ENCODE data around the gene HSPA12B. TPM values are rescaled to one million over a fixed set of nuclear protein-coding genes. Genes with fewer than 3 reads are reported as not detected.
A peak's percentile ranks its signal among the peaks of the same experiment; 100 is the strongest.

HSPA12B gene, protein sequence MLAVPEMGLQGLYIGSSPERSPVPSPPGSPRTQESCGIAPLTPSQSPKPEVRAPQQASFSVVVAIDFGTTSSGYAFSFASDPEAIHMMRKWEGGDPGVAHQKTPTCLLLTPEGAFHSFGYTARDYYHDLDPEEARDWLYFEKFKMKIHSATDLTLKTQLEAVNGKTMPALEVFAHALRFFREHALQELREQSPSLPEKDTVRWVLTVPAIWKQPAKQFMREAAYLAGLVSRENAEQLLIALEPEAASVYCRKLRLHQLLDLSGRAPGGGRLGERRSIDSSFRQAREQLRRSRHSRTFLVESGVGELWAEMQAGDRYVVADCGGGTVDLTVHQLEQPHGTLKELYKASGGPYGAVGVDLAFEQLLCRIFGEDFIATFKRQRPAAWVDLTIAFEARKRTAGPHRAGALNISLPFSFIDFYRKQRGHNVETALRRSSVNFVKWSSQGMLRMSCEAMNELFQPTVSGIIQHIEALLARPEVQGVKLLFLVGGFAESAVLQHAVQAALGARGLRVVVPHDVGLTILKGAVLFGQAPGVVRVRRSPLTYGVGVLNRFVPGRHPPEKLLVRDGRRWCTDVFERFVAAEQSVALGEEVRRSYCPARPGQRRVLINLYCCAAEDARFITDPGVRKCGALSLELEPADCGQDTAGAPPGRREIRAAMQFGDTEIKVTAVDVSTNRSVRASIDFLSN
- total RNA-seq: 1.2 TPM

DNA sequence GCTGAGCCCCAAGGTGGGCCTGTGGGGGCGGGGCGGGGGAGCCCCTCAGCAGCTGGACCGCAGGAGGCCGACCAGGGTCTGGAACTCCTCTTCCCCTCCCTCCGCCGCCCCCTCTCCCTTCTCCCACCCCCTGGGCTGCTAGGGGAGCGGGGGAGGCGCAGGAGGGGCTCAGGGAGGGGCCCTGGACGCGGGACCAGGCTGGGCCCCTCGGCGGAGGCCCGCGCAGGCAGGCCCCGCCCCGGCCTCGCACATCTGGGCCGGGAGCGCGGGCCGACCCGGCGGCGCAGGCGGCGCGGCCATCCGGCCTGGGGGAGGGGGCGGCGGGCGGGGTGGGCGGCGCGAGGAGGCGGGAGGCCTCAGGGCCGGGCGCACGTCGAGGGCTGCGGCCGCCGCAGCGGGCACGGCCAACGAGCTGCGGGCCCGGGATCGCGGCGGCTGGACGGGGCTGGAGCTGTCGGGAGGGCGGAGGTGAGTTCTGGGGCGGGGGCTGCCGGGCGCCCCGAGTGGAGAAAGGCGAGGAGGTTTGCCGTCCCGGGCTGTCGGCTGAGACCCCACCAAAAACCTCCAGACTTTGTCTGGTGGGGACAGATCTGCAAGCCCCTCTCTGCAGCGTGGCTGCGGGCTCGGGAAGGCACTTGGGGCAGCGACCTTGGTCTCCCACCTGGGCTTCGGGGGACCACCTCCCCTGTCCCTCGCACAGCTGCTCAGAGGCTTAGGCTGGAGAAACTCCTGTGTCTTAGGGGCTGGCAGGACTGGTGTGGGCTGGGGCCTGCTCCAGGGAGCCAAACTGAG is at the start of gene HSPA12B:
Gene HSPA12B, plus strand, starts transcription at position 359 of the 792 bp plus-strand sequence. CDS start 5,990 bp downstream, outside the sequence.
- ATAC-seq: no peak

DNA sequence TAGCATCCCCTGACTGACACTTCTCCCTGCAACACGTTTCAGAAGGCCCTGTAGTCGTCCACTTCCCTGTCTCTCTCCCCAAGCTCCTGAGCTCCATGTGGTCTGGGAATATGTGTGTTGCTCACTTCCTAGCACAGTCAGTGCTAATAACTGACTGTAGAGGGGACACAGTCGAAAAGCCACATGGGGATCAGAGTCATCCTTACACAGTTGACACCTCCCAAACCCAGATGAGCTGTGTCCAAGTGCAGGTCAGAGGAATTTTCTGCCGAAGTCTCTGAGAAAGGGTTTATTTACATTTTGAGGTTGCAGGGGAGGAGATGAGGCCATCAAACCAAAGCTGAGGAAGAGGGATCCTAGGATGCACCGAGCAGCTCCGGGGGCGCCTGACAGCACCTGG is 47.1 kb upstream of the HSPA12B start:
- ATAC-seq: no peak

DNA sequence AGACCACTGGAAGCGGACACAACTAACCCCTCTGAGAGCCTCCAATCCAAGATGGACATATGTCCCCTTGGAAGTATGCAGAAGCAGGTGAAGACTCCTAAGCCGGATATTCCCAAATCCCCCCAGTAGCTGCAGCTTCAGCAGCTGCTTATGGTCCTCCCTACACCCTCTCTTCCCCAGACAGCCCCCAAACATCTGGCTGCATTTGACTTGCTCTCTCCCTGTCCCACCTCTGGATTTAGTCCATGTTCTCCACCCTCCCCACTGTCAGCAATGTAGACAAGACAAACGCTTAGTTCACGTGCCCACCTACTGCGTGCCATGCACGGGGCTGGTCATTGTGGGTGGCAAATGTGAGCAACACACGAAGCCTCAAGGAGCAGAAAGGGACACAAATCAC is 46.1 kb upstream of the HSPA12B start:
- ATAC-seq: no peak

DNA sequence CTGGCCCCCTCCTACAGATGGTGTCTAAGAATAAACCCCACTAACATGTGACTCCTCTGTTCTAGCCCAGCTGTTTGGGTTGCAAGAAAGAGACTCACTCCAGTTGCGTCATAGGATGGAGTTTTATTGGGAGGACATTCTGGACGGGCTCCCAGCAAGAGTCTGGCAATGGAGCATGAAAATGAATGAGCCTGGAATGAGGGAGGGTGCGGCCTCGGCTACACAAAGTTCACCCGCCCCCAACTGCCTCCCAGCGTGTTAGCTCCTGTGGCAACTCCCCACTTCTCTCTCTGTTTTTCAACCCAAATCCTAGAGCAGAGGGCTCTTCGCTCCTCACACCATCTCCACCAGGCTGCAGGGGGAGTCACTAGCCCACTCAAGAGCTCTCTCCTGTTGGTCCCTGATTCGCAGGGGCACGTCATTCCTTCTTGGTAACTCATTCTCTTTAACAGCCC is 45.6 kb upstream of the HSPA12B start:
- ATAC-seq: peak; percentile 69

DNA sequence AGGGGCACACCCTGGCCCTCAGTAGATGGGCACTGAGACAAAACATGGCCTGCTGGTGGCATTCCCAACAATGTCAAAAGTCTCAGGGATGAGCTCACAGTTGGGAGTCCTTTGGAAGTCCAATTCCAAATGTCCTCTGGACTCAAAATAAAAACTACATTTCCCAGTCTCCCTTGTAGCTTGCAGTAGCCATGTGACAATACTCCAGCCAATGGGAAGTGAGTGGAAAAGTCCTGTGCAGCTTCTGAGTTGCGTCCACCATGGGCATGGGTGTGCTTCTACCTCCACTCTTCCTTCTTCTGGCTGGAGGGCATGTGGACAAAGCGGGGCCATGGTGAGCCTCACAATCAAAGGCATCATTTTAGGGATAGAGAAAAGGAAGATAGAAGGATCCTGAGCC is 44.8 kb upstream of the HSPA12B start:
- ATAC-seq: peak; percentile 25

DNA sequence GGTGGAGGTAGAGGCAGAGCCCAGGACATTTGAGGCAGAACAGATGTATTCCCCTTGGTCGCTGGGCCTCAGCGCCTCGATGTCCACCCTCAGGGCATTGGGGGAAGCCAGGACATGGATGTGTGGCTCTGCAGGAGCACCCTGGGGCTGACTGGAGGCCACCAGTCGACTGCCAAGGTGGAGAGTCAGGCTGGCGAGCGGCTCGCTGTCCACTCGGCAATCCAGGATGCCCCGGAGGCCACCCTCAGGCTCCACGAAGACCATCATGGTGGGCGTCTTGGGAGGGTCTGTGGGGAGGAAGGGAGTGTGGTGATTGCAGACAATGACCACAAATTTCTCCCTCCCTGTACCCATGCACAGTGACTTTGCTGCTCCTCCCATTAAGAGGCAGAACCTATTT is 42.5 kb upstream of the HSPA12B start:
- ATAC-seq: no peak

DNA sequence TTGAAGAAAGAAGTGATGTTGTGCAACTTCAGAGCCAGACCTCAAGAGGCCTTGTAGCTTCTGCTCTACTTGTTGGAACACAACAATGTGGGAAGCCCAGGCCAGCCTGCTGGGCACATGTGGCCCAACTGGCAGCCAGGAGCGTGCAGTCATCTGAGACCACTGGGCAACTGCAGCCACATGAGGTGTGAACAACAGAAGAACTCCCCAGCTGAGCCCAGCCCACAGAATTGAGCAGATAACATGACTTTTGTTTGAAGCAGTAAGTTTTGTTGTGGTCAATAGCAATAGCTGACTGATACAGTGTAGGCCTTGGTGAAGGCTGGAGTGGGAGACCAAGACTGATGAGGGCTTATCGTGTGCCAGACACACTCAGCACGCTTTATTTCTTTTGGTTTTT is 42.1 kb upstream of the HSPA12B start:
- ATAC-seq: no peak

DNA sequence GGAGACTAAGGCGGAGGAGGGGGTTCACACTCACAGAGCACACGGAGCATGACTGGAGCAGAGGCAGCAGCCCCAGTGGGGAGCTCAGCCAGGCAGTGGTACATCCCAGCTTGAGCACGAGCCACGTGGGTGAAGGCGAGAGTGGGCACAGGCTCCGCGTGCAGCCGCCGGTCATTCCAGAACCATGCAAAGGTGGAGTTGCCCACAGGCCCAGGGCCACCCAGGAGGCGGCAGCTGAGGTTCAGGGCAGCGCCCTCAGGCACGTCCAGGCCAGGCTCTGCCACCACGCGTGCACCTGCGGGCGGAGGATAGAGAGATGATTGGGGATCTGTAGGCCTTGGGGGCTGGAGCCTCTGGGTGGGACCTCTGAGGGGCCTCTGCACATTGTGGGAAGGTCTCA is 41.2 kb upstream of the HSPA12B start:
- no peak for ATAC-seq

DNA sequence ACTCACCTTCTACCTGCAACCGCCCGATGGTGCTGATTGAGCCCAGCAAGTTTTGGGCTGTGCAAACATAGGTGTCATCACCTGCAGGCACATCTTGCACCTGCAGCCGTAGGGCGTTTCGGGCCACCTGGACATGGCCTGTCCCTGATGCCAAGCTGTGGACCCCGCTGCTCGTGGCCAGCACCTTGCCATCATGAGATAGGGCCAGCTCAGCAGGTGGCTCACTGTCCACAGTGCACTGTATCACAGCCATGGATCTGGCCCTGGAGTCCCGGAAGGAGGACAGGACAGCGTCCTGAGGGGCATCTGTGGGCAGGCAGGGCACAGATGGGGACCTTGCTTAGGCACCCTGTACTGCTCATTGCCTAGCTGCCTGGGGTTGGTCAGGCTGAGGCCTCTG is 40.6 kb upstream of the HSPA12B start:
- no peak for ATAC-seq

DNA sequence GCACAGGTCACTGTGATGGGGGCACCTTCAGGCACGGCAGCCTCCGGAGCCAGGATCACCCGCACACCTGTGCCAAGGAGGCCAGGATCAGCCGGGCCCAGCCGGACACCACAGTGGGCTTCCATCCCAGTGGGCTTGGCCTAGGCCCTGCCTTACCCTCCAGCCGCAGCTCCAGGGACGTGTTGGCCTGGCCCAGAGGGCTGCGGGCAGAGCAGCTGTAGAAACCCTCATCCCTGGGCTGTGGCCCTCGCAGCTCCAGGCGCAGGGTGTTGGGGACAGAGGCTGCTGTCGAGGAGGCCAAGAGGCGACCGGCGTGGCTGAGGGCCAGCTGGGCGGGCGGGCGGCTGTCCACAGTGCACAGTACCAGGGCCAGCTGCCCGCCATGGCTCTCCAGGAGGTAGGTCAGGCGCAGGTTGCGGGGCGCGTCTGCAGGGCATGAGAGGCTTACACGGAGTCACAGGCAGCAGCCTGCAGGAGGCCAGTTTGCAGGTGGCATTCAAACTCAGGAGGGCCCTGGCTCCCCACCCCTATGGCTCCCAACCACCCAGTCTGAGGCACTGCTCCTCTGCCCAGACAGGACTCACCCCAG is 39.7 kb upstream of the HSPA12B start:
- no peak for ATAC-seq

DNA sequence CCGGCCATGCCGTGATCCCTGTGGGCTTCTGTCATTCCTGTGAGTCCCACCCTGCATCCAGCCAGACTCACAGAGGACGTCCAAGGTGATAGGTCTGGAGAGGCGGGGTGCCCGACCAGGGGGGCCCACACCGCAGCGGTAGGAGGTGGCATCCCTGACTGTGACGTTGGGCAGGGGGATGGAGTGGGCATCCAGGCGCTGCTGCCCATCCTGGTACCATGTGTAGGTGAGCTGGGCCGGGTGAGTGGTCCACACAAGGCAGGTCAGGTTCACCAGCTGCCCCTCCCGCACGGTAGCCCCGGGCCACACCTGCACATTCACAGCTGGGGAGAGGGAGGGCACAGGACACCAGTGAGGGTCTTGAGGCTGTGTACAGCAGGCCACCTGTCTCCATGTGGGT is 39.1 kb upstream of the HSPA12B start:
- ATAC-seq: no peak

DNA sequence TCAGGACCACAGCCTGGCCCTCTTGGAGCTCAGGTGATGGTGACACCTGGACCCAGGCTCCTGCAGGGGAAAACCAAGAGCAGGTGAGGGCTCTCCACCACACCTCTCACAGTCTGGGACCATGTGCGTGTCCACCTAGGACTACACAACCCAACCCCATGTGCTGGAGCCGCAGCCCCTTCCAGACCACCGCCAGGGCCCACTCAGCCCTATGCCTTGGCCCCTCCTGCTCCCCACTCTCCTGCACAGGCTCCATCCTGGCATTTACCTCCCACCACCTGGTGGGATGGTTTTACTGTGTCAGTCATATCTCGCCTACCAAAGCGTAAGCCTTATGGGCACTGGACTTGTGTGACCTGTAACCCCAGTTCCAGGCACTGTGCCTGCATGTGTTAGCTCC is 37.6 kb upstream of the HSPA12B start:
- no peak for ATAC-seq

DNA sequence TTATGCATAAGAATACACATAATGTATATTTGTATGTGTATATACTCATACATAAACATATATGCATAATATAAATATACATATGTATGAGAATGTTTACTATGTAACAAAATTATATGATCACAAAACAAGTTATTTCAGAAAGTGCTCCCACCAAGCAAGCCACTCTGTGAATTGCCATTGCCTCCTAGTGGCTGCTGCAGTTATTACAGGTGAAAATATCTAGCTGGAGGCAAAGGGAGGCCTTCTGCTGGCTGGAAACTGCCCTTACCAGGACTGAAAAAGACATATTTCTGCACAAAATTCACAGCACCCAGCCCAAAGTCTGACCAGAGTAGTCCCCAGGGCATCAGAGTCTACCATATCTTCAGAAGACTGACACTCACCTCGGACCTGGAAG is 36.3 kb upstream of the HSPA12B start:
- no peak for ATAC-seq

DNA sequence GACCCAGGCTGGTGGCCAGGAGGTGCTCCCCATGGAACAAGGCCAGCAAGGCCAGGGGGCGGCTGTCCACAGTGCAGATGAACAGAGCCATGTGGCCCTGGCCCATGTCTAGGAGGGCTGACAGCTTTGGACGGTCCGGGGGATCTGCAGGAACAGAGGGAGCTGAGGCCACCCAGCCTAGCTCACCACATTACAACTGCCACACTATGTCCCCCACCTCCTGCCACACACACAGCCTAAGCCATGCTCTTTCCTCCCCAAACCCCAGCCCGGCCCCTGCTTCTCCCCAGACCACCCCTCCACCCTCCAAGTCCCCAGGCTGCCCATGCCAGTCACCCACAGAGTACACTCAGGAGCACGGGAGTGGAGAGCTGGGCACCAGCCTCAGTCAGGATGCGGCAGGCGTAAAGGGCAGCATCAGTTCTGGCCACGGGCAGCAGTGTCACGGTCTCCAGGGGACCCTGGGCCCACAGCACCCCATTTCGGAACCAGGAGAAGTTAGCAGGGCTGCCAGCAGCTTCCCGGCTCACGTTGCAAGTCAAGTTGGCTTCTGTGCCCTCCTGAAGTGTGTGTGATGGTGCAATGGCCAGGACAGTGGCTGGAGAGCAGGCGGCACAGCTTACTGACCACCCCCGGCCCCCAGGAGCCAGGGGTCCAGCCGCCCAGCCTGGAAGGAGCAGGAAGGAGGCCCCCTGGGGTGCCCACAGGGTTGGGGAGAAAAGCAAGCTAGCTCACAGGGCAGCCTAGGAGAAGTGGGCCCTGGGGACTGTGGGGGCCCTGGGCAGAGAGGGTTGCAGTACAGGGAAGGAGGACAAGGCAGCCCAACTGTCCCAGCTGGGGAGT is 35.5 kb upstream of the HSPA12B start:
- ATAC-seq: no peak

DNA sequence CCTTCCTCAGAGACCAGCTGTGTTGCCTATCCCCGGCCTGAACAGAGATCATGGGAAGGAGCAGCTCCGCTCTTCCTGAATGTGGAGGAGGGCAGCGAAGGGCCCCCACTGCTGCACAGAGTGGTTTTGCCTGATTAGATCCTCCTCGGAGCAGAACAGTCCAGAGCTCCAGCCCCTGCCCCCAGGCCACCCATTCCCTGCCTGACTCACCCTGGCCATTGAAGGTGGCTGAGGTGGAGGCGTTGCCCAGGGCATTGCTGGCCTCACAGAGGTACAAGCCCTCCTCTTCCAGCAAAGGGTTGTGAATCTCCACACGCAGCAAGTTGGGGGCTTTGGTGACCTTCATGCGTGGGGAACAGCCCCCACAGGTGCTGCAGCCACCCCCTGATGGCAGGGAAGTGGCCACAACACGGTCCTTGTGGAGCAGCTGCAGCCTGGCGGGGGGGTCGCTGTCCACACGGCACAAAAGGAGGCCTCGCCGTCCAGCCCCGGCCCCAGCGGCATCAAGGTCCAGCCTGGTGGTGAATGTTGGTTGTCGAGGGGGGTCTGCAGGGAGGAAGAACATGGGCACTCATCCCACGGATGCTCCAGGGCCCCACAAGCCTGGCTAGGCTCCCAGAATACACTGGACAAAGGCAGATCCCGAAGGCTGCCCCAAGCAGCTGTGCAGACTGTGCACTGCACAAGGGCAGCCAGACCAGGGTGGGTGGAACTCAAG is 34.7 kb upstream of the HSPA12B start:
- no peak for ATAC-seq

DNA sequence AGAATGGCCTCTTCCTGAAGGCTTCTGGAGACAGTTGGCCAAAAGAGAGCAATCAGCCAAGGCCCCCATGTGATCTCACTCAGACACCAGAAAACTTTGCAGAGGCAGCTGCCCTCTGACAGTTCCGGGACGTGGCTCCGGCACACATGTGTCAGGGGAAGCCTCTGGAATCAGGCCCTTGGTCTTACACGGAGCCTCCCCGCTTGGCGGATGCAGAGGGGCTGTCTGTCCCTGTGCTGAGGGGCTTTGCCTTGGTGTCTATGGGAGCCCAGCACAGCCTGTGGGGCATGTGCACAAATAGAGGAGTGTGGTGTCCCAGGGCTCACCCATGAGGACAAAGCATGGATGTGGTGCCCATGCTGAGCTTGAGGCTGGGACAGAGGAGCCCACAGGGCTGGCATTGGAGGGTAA is 33.9 kb upstream of the HSPA12B start:
- ATAC-seq: no peak

DNA sequence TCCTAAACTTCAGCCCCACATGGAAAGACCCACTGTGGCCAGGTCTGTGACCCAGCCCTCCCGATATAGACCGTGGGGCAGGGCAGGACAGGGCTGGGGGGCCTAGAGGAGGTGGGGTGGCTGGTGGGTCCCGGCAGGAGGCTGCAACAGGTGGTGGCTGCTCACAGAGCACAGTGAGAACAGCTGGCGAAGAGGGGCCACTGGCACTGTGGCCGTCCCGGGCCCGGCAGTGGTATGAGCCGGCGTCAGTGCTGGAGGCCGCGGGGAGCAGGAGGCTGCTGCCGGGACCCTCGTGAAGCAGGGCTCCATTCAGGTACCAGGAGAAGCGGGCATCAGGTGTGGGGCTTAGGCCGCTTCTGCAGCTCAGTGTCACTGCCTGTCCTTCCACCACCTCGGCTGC is 33.4 kb upstream of the HSPA12B start:
- no peak for ATAC-seq

DNA sequence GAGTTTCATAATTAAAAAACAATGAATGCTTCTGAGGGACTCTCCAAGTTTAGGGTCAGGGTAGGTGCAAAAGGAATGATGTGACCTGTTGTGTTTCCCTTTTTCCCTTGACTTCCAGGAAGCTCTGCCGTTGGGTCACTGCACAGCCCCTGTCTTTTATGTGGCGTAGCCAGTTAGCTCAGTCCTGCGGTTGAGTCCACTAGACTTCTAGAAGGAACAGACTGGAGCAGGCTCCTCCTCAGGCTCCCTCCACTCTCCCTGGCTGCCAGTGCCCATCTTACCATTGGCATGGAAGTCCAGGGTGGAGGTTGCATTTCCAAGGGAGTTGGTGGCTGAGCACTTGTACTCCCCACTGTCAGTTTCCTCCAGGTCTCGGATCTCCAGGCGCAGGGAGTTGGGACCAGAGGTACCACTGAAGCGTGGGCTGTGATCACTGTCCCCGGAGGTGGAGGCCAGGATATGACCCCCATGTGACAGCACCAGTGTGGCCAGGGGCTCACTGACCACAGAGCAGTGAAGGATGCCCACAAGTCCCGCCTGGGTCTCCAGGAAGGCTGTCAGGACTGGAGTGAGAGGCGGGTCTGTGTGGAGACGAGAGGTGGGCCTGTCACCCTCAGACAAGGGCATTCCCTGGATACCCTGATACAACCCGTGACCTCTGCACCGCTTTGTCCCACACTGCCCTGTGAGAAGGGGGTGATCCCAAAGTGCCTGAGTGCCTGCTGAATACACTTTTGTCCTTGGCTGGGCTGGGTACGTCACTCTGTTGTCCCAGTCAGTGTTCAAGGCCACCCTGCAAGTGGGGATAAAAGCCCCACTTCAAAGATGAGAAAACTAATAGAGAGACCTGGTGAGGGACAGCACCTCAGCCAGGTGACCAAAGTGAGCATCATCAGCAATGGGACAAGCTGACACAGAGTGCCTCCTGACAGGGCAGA is 31.2 kb upstream of the HSPA12B start:
- ATAC-seq: no peak

DNA sequence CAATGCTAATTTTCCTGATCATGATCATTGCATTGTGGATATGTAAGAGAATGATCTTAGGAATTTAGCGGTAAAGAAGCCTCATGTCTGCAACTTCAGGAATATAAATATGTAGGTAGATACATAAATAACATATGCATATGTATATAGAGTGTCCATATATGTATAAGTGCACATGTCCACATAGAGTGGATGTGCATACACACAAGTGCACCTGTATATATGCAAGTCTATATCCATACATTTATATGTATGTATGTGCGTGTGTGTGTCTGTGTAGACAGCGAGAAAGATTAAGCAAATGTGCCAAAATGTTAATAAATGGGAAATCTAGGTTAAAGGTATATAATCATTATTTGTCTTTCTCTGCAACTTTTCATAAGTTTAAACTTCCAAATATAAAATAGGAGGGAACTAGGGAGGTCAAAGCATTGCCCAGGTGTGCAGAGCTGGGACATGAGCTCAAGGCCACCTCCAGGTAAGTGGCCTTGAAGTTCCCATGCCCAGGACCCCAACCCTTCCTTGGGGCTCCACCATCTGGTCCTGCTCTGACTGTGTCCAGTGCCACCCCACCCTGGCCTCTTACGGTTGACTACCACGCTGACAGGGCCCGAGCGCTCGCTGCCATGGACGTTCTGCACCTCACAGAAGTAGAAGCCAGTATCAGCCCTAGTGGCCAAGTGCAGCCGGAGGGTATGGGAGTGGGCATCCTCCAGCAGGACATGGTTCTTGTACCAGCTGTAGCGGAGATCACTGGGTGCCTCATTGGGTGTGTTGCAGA is 29.7 kb upstream of the HSPA12B start:
- ATAC-seq: no peak
